Lower leg skin (tissue), 4 donors: ENCODE measurements around the gene CD81. TPM values are rescaled to one million over a fixed set of nuclear protein-coding genes. Genes with fewer than 3 reads are reported as not detected.
A peak's percentile ranks its signal among the peaks of the same experiment; 100 is the strongest.
"Not testable (repeated sequence)": the region's sequence is repeated elsewhere in the genome, so short reads cannot be mapped to it uniquely, and the experiment has no call there.

ENCODE experiments used
- DNase-seq, 2 donors: peaks; one replicate each; pipeline ENCODE4 v3.0.0-alpha.2; 2019; ENCODE audit warnings: low spot score in 2 of 2
- H3K4me3 ChIP-seq: fragments of 200-600 bp; sonication (generic); 2 replicates; pipeline ENCODE4 v1.5.1; 2017; ENCODE audit warnings: mild to moderate bottlenecking, low read depth; ENCODE audit not compliant: poor library complexity, severe bottlenecking
- POLR2A ChIP-seq, 2 donors: fragments of 450-650 bp; IDR thresholded peaks; one replicate each; pipeline ENCODE4 v1.6.1; 2016 to 2017; ENCODE audit warnings: antibody characterized with exemption in 2 of 2, mild to moderate bottlenecking in 1 of 2, moderate library complexity in 1 of 2
- WGBS, 2 donors: methylation state at CpG; one replicate each; pipeline ENCODE4 v1.1.5; 2018; 5-methylcytosine and 5-hydroxymethylcytosine counted together
- intact Hi-C: fragments of 100-400 bp; cut with DNase I; formaldehyde crosslinking; loops from one replicate; pipeline ENCODE4 v1.15.0; 2023; ENCODE audit warnings: low total_unique reads
- total RNA-seq, 4 donors: library from RNA; depleted of rRNA; stranded (reverse); fragments of >200 nt; gene quantifications; one replicate each; pipeline ENCODE4 v1.1.0, GENCODE V29; 2016
- TF ChIP-seq, protein P1 (sequence below), 3 donors: fragments of 450-650 bp; IDR thresholded peaks; one replicate each; pipeline ENCODE4 v1.5.1; 2016; ENCODE audit warnings: antibody characterized with exemption in 3 of 3, mild to moderate bottlenecking in 3 of 3, moderate library complexity in 2 of 3

The CD81 gene
- total RNA-seq, 4 donors from 2014 or later, result 189 to 337 (median 250) TPM

DNA sequence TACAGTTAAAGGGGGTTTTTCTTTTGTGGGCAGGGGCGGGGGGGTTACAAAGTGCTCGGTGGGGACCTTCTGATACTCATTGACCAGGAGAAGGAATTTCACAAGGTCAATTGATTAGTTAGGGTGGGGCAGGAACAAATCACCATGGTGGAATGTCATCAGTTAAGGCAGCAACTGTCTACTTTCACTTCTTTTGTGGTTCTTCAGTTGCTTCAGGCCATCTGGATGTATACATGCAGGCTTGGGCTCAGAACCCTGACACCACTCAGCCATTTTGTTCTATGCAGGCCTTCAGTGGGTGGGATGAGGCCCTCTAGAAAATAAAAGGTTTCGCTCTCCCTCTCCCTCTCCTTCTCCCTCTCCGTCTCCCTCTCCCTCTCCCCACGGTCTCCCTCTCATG lies 45.7 kb upstream of the CD81 start:
- 91 to 99% methylated on average over 5 of the region's 5 CpGs for WGBS, 2 donors
- no peak overlapping the region for H3K4me3 ChIP-seq
- TF ChIP-seq POLR2A (IDR thresholded peaks at IDR 0.05), result no peak
- TF ChIP-seq, protein P1, sequence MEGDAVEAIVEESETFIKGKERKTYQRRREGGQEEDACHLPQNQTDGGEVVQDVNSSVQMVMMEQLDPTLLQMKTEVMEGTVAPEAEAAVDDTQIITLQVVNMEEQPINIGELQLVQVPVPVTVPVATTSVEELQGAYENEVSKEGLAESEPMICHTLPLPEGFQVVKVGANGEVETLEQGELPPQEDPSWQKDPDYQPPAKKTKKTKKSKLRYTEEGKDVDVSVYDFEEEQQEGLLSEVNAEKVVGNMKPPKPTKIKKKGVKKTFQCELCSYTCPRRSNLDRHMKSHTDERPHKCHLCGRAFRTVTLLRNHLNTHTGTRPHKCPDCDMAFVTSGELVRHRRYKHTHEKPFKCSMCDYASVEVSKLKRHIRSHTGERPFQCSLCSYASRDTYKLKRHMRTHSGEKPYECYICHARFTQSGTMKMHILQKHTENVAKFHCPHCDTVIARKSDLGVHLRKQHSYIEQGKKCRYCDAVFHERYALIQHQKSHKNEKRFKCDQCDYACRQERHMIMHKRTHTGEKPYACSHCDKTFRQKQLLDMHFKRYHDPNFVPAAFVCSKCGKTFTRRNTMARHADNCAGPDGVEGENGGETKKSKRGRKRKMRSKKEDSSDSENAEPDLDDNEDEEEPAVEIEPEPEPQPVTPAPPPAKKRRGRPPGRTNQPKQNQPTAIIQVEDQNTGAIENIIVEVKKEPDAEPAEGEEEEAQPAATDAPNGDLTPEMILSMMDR (IDR thresholded peaks at IDR 0.05), result no peak
- intact Hi-C loops, result no loop called here
- peak in 1 of 2 donors; percentile 13 for DNase-seq

DNA sequence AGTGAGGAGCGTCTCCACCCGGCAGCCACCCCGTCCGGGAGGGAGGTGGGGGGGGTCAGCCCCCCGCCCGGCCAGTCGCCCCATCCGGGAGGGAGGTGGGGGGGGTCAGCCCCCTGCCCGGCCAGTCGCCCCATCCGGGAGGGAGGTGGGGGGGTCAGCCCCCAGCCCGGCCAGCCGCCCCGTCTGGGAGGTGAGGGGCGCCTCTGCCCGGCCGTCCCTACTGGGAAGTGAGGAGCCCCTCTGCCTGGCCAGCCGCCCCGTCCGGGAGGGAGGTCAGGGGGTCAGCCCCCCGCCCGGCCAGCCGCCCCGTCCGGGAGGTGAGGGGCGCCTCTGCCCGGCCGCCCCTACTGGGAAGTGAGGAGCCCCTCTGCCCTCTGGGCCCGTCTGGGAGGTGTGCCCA lies 44.5 kb upstream of the CD81 start:
- intact Hi-C loops, H3K4me3 ChIP-seq: not testable (repeated sequence)
- WGBS, 2 donors, result 89 to 91% methylated on average over 7 to 12 of the region's 29 CpGs
- peak in 1 of 2 donors; percentile 3 for DNase-seq

DNA sequence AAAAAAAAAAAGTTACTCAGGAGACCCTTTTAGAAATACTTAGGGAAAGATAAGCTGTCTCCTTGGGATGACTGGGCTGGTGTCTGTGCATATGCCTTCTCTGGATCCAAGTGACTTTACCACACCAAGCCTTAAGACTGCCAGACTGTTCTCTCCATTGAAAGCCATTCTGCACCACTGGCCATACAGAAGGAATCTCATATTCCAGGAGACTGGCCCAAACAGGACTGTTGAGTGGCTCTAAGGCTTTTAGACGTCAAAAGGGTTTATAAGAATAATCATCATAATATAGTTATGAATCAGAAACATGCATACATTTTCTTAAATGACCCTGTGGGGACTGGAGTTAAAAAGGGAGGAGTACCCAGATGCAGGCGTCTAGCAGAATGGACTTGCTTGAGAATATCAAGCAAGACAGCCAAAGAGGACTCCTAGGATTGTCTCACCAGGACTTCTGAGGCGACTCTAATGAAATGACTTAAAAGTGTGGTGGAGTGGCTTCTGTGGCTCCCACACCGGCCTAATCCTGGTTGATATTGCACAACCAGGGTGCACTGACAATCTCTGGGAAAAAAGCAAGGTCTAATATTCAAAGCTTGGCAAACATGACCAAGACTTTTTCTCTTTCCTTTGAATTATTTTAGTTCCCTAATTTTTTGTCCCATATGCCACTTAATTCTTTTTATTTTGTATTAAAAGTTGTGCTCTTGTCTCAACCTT lies 43.5 kb upstream of the CD81 start:
- H3K4me3 ChIP-seq, intact Hi-C loops: not testable (repeated sequence)
- peak in 1 of 2 donors; percentile 2 for DNase-seq
- 78 to 83% methylated on average over 2 of the region's 4 CpGs for WGBS, 2 donors

DNA sequence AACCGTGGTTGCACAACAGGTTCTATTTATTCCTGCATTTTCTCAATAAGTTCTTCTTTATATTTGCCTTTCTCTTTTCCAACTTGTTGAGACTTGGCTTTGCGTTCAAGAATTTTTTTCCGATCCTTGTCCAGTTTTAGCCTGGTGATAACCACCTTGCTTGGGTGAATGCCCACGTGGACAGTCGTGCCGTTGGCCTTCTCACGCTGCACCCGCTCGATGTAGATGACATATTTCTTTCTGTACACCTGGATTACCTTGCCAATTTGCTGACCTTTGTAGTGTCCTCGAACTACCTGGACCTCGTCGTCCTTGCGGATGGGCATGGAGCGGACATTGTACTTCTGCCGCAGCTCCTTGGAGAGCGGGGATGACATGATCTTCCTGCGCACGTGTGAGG lies 41.8 kb upstream of the CD81 start:
- H3K4me3 ChIP-seq, intact Hi-C loops: not testable (repeated sequence)
- WGBS, 2 donors, result 78 to 92% methylated on average over 18 of the region's 18 CpGs
- peak in 1 of 2 donors; percentile 53 for DNase-seq

DNA sequence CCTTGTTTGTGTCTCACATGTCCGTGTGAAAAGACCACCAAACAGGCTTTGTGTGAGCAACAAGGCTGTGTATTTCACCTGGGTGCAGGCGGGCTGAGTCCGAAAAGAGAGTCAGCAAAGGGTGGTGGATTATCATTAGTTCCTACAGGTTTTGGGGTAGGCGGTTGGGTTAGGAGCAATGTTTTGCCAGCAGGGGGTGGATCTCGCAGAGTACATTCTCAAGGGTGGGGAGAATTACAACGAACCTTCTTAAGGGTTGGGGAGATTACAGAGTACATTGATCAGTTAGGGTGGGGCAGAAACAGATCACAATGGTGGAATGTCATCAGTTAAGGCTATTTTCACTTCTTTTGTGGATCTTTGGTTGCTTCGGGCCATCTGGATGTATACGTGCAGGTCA lies 38.4 kb upstream of the CD81 start:
- H3K4me3 ChIP-seq, intact Hi-C loops: not testable (repeated sequence)
- DNase-seq, result peak in 1 of 2 donors; percentile 36
- WGBS, 2 donors, result 68 to 75% methylated on average over 8 of the region's 8 CpGs

DNA sequence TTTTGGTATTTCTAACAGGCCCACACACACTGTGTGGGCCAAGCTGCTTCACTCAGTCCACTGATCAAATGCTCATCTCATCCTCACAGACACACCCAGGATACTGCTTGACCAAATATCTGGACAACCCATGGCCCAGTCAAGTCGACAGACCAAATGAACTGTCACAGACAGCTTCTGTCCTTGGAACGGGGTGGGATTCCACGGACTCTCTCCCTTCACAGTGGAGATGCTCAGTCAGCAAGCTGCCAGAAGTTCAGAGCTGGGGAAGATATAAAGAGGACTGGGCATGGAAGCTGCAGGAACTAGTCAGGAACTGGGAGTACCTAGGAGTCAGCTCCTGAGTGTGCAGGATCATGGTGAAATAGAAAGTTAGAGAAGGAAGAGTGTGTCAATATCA lies 34.6 kb upstream of the CD81 start:
- 96 to 98% methylated on average over 3 of the region's 3 CpGs for WGBS, 2 donors

DNA sequence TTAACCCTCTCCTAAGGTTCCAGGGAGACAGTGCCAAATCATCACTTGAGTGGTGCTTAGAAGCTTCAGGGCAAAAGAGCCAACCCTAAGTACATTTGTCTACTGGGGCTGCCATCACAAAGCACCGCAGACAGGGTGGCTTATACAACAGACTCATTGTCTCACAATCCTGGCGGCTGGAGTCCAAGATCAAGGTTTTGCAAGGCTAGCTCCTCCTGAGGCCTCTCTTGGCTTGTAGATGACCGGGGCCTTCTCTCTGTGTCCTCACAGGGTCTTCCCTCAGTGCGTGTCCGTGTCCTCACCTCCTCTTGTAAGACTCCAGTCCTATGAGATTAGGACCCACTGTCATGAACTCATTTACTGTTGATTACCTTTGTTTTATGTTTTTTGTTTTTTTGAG lies 34.1 kb upstream of the CD81 start:
- TF ChIP-seq POLR2A (IDR thresholded peaks at IDR 0.05), result no peak
- TF ChIP-seq, protein P1 (IDR thresholded peaks at IDR 0.05), result no peak
- intact Hi-C loops, result no loop called here
- 65 to 79% methylated on average over 5 of the region's 5 CpGs for WGBS, 2 donors
- DNase-seq, result peak in 1 of 2 donors; percentile 57
- no peak overlapping the region for H3K4me3 ChIP-seq

More for the DNA sequence above, 34.6 kb upstream of the CD81 start:
- intact Hi-C loops, result no loop called here
- no peak for TF ChIP-seq POLR2A (IDR thresholded peaks at IDR 0.05)
- TF ChIP-seq, protein P1 (IDR thresholded peaks at IDR 0.05), result no peak
- DNase-seq, result peak in 1 of 2 donors; percentile 25
- H3K4me3 ChIP-seq, result no peak overlapping the region

DNA sequence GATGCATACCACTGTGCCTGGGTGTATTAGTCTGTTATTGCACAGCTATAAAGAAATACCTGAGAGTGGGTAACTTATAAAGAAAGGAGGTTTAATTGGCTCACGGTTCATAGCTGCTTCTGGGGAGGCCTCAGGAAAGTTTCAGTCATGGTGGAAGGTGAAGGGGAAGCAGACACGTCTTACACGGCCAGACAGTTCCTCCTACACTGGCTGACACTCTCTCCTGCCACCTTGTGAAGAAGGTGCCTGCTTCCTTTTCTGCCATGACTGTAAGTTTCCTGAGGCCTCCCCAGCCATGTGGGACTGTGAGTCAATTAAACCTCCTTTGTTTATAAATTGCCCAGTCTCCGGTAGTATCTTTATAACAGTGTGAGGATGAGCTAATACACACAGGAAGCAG lies 33.6 kb upstream of the CD81 start:
- intact Hi-C loops, result no loop called here
- DNase-seq, result peak in 1 of 2 donors; percentile 8
- 84 to 90% methylated on average over 4 of the region's 4 CpGs for WGBS, 2 donors
- H3K4me3 ChIP-seq, result no peak overlapping the region
- no peak for TF ChIP-seq POLR2A (IDR thresholded peaks at IDR 0.05)
- TF ChIP-seq, protein P1 (IDR thresholded peaks at IDR 0.05), result no peak
